Panc1 (cell line): ENCODE data around the gene OSBPL10. TPM values are rescaled to one million over a fixed set of nuclear protein-coding genes. Genes with fewer than 3 reads are reported as not detected.

Source experiments
- ATAC-seq: fragments of 200-7000 bp; cut with Tn5 transposase; 2 replicates; pipeline ENCODE4 v1.9.1; 2020; ENCODE audit warnings: mild to moderate bottlenecking, moderate library complexity
- BruUV-seq: library from RNA; stranded (reverse); fragments of 400-500 nt; replicated peaks from 2 replicates; lab custom pipeline; 2021; lab: Mats Ljungman, UMichigan
- CTCF ChIA-PET: fragments of 300-600 bp; sonication (Branson Sonifier 250); formaldehyde crosslinking; loops from one replicate; lab custom pipeline; 2022; ENCODE audit warnings: antibody characterized with exemption; lab: Charles Lee
- POLR2A ChIA-PET: fragments of 300-600 bp; sonication (Branson Sonifier 250); formaldehyde crosslinking; loops from one replicate; lab custom pipeline; 2022; ENCODE audit warnings: antibody characterized with exemption; lab: Charles Lee
- DNase-seq: peaks from one replicate; pipeline ENCODE4 v3.0.0-alpha.2; 2010; ENCODE audit warnings: low read depth, low spot score
- H3K27ac ChIP-seq: 2 replicates; pipeline ENCODE4 v1.5.1; 2011; ENCODE audit warnings: mild to moderate bottlenecking, low read length, inconsistent platforms
- H3K27me3 ChIP-seq: fragments of 200-500 bp; sonication (Bioruptor generic); 2 replicates; pipeline ENCODE4 v1.6.0; 2014; ENCODE audit warnings: low read length, inconsistent platforms; ENCODE audit not compliant: control insufficient read depth, insufficient read depth
- H3K36me3 ChIP-seq: fragments of 200-500 bp; sonication (Bioruptor generic); 2 replicates; pipeline ENCODE4 v1.5.1; 2014; ENCODE audit warnings: inconsistent platforms, mild to moderate bottlenecking, low read length, moderate library complexity; ENCODE audit not compliant: control insufficient read depth, insufficient read depth
- H3K4me1 ChIP-seq: 2 replicates; pipeline ENCODE4 v1.5.1; 2011; ENCODE audit warnings: inconsistent platforms, mild to moderate bottlenecking, low read length, moderate library complexity; ENCODE audit not compliant: control insufficient read depth, insufficient read depth
- H3K4me3 ChIP-seq, 2 experiments: 2 replicates each; pipeline ENCODE4 v1.5.1; 2011 to 2012; ENCODE audit warnings: low read depth in 2 of 2, low read length in 2 of 2, mild to moderate bottlenecking in 2 of 2, inconsistent platforms in 1 of 2, moderate library complexity in 1 of 2
- H3K9me3 ChIP-seq: fragments of 200-500 bp; sonication (Bioruptor generic); 2 replicates; pipeline ENCODE4 v1.5.1; 2014; ENCODE audit warnings: low read depth, mild to moderate bottlenecking, inconsistent platforms, low read length, moderate library complexity; ENCODE audit not compliant: control insufficient read depth, insufficient read depth
- POLR2AphosphoS5 ChIP-seq: IDR thresholded peaks from 2 replicates; pipeline ENCODE4 v1.6.1; 2012; ENCODE audit warnings: mild to moderate bottlenecking, low read depth, low read length, moderate library complexity
- REST ChIP-seq, 2 experiments: IDR thresholded peaks; 2 replicates each; pipeline ENCODE4 v1.6.1; 2011 to 2012; ENCODE audit warnings: low read depth in 2 of 2, control low read depth in 1 of 2, low read length in 1 of 2, mild to moderate bottlenecking in 1 of 2, moderate library complexity in 1 of 2; ENCODE audit not compliant: insufficient read depth in 1 of 2
- SIN3A ChIP-seq: IDR thresholded peaks from 2 replicates; pipeline ENCODE4 v1.6.1; 2012; ENCODE audit warnings: low read depth, mild to moderate bottlenecking, low read length, moderate library complexity, borderline replicate concordance; ENCODE audit not compliant: insufficient read depth
- TCF7L2 ChIP-seq: IDR thresholded peaks from 2 replicates; pipeline ENCODE4 v1.6.1; 2011; ENCODE audit warnings: mild to moderate bottlenecking, low read depth, low read length, inconsistent platforms
- in situ Hi-C: cut with HindIII; loops from 2 replicates; pipeline ENCODE4 v1.10.0; 2016; ENCODE audit warnings: low sequenced_read_pairs, low pct_unique_long_range_greater_than_20kb
- intact Hi-C: fragments of 100-400 bp; cut with micrococcal nuclease; formaldehyde crosslinking; loops from one replicate; pipeline ENCODE4 v1.10.0; 2022; ENCODE audit not compliant: unreplicated experiment
- total RNA-seq: library from RNA; stranded (reverse); gene quantifications from one replicate; pipeline ENCODE4 v1.2.1, GENCODE V29; 2021; ENCODE audit not compliant: unreplicated experiment
- TF ChIP-seq, protein P1 (sequence below): fragments of 450-650 bp; IDR thresholded peaks from 2 replicates; pipeline ENCODE4 v1.5.1; 2017; ENCODE audit warnings: mild to moderate bottlenecking

OSBPL10 gene
- total RNA-seq, 1 experiment from 2014 or later: 88.1 TPM

- no peak for DNase-seq
- H3K27ac ChIP-seq: peak overlapping the region; percentile 64
- H3K36me3 ChIP-seq: no peaks in the 10 kb centered on the region
- no peak for ATAC-seq
- no peaks in the 10 kb centered on the region for H3K27me3 ChIP-seq
- BruUV-seq: TSS peak; percentile 40
- intact Hi-C loops (no loop called here), in situ Hi-C loops (no loop called here)
- POLR2A ChIA-PET: no interaction called here
- H3K4me3 ChIP-seq: no peak overlapping the region
- no peak for TF ChIP-seq SIN3A
- no peak for TF ChIP-seq REST (IDR thresholded peaks at IDR 0.05; ENCODE audit: insufficient read depth in 1 of 2, low read depth in 2 of 2, low read length in 1 of 2)
- TF ChIP-seq, protein P1, sequence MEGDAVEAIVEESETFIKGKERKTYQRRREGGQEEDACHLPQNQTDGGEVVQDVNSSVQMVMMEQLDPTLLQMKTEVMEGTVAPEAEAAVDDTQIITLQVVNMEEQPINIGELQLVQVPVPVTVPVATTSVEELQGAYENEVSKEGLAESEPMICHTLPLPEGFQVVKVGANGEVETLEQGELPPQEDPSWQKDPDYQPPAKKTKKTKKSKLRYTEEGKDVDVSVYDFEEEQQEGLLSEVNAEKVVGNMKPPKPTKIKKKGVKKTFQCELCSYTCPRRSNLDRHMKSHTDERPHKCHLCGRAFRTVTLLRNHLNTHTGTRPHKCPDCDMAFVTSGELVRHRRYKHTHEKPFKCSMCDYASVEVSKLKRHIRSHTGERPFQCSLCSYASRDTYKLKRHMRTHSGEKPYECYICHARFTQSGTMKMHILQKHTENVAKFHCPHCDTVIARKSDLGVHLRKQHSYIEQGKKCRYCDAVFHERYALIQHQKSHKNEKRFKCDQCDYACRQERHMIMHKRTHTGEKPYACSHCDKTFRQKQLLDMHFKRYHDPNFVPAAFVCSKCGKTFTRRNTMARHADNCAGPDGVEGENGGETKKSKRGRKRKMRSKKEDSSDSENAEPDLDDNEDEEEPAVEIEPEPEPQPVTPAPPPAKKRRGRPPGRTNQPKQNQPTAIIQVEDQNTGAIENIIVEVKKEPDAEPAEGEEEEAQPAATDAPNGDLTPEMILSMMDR: no peak
- TF ChIP-seq TCF7L2: no peak
- TF ChIP-seq POLR2AphosphoS5: no peak
- no peaks in the 10 kb centered on the region; the same call in 1 of the 2 replicates for H3K9me3 ChIP-seq
- H3K4me1 ChIP-seq: peaks cover 41% of the 10 kb centered on the region
- CTCF ChIA-PET: no interaction called here
Observed at GRCh38 chr3:31957106-31957505, 24.0 kb downstream of the OSBPL10 start.

GRCh38 chr3:31955581-31955980, 25.5 kb downstream of the OSBPL10 start:
- no peak for DNase-seq
- H3K4me1 ChIP-seq: peaks cover 29% of the 10 kb centered on the region
- no peaks in the 10 kb centered on the region for H3K27me3 ChIP-seq
- in situ Hi-C loops: no loop called here
- no peak overlapping the region for H3K4me3 ChIP-seq
- no TSS peak for BruUV-seq
- intact Hi-C loops: no loop called here
- no peak for TF ChIP-seq TCF7L2
- TF ChIP-seq SIN3A: no peak
- TF ChIP-seq, protein P1: no peak
- TF ChIP-seq REST (IDR thresholded peaks at IDR 0.05; ENCODE audit: insufficient read depth in 1 of 2, low read depth in 2 of 2, low read length in 1 of 2): no peak
- no peak for TF ChIP-seq POLR2AphosphoS5
- H3K36me3 ChIP-seq: no peaks in the 10 kb centered on the region
- peaks cover 1% of the 10 kb centered on the region; the same call in 1 of the 2 replicates for H3K9me3 ChIP-seq
- no peak for ATAC-seq
- H3K27ac ChIP-seq: no peak overlapping the region; the same call in 1 of the 2 replicates
- CTCF ChIA-PET: no interaction called here
- POLR2A ChIA-PET: interaction anchor here (0.6 kb wide), 1 partner anchor 72 kb away, joined by 5 read pairs; no protein-coding TSS in a partner anchor
